NCI-H2171 (cell line): Measurements from ENCODE around the gene DKC1.

Experiments
- DNase-seq: peaks from one replicate; lab custom pipeline; 2025; lab: John Stamatoyannopoulos, UW

Gene DKC1

GRCh38 chrX:154737136-154737535 lies 25.5 kb upstream of the DKC1 start:
- no peak for DNase-seq

- DNase-seq = no peak
These were observed 24.5 kb upstream of the DKC1 start for GRCh38 chrX:154738011-154738738.

DNA sequence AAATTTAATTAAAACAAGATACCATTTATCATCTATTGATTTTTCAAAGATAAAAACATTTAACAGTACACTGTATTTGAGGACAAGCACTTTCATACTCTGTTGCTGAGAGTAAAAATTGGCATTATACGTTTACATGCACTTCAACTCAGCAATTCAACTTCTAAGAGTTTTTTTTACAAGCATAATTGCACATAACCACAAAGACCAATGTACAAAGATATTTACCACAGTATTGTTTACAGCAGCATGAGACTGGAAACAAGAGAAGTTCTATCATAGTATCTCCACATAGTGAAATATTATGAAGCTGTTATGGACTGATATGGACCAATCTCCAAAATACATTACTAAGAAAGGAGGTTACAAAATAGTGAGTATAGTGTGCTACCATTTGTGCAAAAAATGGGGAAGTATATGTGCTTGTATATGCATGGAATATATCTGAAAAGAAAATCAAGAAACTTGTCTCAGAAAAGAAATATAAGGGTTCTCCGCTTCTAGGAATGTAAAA lies 22.7 kb upstream of the DKC1 start:
- no peak for DNase-seq

DNA sequence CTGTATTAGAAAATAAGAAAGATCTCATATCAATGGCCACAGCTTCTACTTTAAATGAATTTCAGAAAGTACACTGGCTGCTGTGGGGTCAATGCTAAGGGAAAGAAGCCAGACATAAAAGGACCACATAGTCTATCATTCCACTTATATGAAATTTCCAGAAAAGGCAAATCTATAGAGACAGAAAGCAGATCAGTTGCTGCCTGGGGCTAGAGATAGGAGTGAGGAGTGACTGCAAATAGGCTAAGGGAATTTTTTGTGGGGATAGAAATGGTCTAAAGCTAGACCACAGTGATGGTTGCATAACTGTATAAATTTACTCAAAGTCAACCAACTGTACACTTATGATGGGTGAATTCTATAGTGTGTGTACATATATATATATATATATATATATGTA lies 20.1 kb upstream of the DKC1 start:
- no peak for DNase-seq

- no peak for DNase-seq
These were observed 13.8 kb upstream of the DKC1 start for GRCh38 chrX:154748712-154749339.

DNA sequence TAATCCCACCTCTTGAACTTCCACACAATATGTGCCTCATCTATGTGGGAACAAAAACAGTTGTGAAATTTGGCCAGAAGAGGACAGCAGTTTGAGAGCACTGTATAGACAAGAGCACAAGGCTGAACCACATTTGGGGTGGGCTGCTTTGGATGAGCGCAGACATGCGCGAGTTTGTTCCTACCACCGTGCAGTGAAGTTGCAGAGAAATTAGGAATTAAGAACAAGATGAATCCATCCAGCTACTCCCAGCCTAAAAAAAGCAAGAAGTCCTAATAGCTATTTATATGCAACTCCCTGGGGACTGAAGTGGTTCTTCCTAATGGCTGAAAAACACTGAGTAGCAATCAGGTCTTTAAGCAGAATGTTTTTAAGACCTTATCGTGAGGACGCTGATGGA lies 12.8 kb upstream of the DKC1 start:
- DNase-seq = no peak

- no peak for DNase-seq
These were observed 12.1 kb upstream of the DKC1 start, which contains the start of gene GAB3 for GRCh38 chrX:154750301-154751202. Gene GAB3 (minus strand): TSS chrX:154751077. CDS start chrX:154751025, 52 bp downstream.

- DNase-seq = no peak
These were observed 11.4 kb upstream of the DKC1 start for GRCh38 chrX:154751203-154751668.

GRCh38 chrX:154751669-154752271 lies 10.9 kb upstream of the DKC1 start:
- DNase-seq = no peak

- no peak for DNase-seq
These were observed 4.0 kb upstream of the DKC1 start for GRCh38 chrX:154758696-154759095.

DNA sequence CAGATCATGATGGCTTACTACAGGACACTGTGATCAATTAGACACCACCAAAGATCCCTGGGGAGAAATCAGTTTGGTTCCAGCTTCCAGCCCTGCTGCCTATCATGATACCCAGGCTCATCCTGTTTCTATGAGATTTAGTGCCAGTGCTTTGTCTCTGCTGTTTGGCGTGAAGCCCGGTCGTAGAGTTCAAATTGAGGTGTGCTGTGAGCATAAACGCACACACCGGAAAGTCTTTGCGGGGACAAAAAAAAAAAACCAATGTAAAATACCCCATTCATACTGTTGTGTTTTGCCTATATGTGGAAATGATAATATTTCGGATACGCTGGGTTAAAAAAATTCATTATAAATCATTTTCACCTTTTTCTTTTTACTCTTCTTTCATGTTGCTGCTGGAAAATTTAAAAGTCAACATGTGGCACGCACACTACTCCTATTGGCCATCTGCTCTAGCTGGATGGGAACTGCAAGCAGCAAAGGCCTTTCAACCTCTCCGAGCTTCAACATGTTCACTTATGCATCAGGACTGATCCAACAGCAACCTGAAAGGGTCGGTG lies 607 bp upstream of the DKC1 start:
- peak; percentile 41 for DNase-seq

DNA sequence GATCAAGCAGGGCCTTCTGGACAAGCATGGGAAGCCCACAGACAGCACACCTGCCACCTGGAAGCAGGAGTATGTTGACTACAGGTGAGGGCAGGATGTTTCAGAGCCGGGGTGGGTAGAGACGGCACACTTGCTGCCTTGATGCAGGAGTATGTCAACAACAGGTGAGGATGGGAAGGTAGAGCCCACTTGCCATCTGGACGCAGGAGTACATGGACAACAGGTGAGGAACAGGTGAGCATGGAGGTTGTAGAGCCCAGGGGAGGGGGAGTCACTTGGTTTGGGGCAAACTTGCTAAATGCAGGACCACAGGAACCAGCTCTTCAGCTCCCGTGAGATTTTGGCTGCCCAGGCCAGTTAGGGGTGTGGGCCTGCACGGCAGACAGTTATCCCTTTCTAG lies 12.0 kb downstream of the DKC1 start:
- DNase-seq = no peak

- no peak for DNase-seq
These were observed 13.0 kb downstream of the DKC1 start for GRCh38 chrX:154775419-154776349.

DNA sequence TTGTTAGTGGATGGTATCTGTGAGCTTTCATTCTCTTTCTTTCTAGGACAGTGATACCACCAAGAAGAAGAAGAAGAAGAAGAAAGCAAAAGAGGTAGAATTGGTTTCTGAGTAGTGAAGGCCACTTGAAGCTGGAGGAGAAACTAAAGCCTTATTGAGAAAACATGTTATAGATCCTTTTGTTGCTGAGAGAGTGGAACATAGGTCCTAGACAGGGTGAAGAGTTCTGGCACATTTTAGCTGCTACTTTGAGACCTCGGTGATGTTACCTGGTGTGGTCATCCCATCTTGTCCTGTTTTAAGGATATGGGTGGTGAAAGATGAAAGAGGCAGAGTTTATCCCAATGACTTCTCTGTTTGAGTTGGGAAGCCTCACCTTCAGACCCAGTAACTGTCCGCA lies 14.1 kb downstream of the DKC1 start:
- DNase-seq = no peak

DNA sequence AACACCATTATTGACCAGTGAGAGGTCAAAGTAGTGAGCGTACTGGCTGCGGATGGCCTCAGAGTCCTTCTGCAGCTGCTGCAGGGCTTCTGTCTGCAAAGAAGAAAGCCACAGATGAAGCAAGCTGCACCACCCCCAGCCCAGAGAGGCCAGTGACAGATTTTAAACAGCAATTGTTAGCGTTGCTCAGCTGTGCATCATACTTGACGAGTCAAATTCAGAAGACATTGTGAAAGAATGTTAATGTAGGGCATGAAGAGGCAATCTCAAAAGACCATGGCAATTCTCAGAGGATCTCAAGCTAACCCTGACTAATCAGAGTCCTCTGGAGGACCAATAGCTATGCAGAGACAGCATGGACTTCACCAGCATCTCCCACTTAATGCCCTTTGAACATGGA lies 16.6 kb downstream of the DKC1 start:
- DNase-seq = no peak

GRCh38 chrX:154780968-154781367 lies 18.3 kb downstream of the DKC1 start:
- no peak for DNase-seq

GRCh38 chrX:154784149-154784995 lies 21.7 kb downstream of the DKC1 start:
- no peak for DNase-seq

DNA sequence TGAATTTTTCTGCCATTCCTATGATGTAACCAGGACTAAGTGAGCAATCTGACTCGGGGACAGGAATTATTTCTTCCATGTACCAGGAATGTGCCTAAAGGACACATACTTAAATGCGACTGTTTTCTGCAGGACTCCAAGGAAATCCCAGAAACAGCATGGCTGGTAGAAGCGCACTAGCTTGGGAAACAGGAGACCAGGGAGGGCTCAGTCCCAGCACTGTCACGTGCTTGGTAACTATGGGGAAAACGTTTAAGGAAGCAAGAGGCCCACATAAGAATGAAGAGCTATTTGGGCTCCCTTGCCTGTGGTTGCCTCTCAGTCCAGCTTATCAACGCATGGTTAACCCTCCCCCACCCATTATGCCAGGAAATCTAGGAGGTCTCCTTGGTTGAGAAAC lies 23.1 kb downstream of the DKC1 start:
- DNase-seq = no peak

GRCh38 chrX:154791467-154791866 lies 28.8 kb downstream of the DKC1 start:
- no peak for DNase-seq

- DNase-seq = no peak
These were observed 29.3 kb downstream of the DKC1 start for GRCh38 chrX:154791939-154792338.
